GM23338 (cell line): ENCODE results near the gene DPF1. TPM values are rescaled to one million over a fixed set of nuclear protein-coding genes. Genes with fewer than 3 reads are reported as not detected.

Source experiments
- ATAC-seq: fragments of 200-7000 bp; cut with Tn5 transposase; 3 replicates; pipeline ENCODE4 v1.9.1; 2020
- DNase-seq: peaks from one replicate; pipeline ENCODE4 v3.0.0-alpha.2; 2015; ENCODE audit warnings: low spot score
- H2AFZ ChIP-seq: fragments of 200-600 bp; sonication (generic); 2 replicates; pipeline ENCODE4 v1.8.0; 2016; ENCODE audit warnings: antibody characterized with exemption, mild to moderate bottlenecking, moderate library complexity
- H3F3A ChIP-seq: fragments of 200-600 bp; sonication (generic); replicated peaks from 2 replicates; pipeline ENCODE4 v1.8.0; 2017; ENCODE audit warnings: antibody characterized with exemption, mixed run types, low read depth
- H3K27ac ChIP-seq: fragments of 200-600 bp; sonication (generic); 2 replicates; pipeline ENCODE4 v1.6.1; 2016; ENCODE audit warnings: low read depth
- H3K27me3 ChIP-seq: fragments of 200-600 bp; sonication (generic); 2 replicates; pipeline ENCODE4 v1.8.0; 2016; ENCODE audit warnings: mild to moderate bottlenecking, mixed run types, moderate library complexity; ENCODE audit not compliant: insufficient read depth
- H3K36me3 ChIP-seq: fragments of 200-600 bp; sonication (generic); 2 replicates; pipeline ENCODE4 v1.8.0; 2016; ENCODE audit warnings: mild to moderate bottlenecking; ENCODE audit not compliant: insufficient read depth
- H3K4me1 ChIP-seq: fragments of 200-600 bp; sonication (generic); 2 replicates; pipeline ENCODE4 v1.8.0; 2016; ENCODE audit warnings: mild to moderate bottlenecking, moderate library complexity; ENCODE audit not compliant: insufficient read depth
- H3K4me2 ChIP-seq: fragments of 200-600 bp; sonication (generic); 2 replicates; pipeline ENCODE4 v1.7.1; 2017; ENCODE audit warnings: mixed run types
- H3K4me3 ChIP-seq: fragments of 200-600 bp; sonication (generic); 2 replicates; pipeline ENCODE4 v1.6.1; 2016; ENCODE audit warnings: mixed run types
- H3K79me2 ChIP-seq: fragments of 200-600 bp; sonication (generic); replicated peaks from 2 replicates; pipeline ENCODE4 v1.8.0; 2017; ENCODE audit warnings: mild to moderate bottlenecking; ENCODE audit not compliant: insufficient read depth
- H3K9me2 ChIP-seq: fragments of 200-600 bp; sonication (generic); 2 replicates; pipeline ENCODE4 v1.8.0; 2017; ENCODE audit not compliant: insufficient read depth
- H4K20me1 ChIP-seq: fragments of 200-600 bp; sonication (generic); replicated peaks from 2 replicates; pipeline ENCODE4 v1.8.0; 2017; ENCODE audit warnings: mild to moderate bottlenecking; ENCODE audit not compliant: insufficient read depth
- H3K27ac Mint-ChIP-seq: 2 replicates; pipeline ENCODE4 v1.8.0; 2020; ENCODE audit warnings: inconsistent platforms, mild to moderate bottlenecking, moderate library complexity, mixed read lengths
- H3K27me3 Mint-ChIP-seq: 3 replicates; pipeline ENCODE4 v1.8.0; 2022; ENCODE audit warnings: low read depth, mild to moderate bottlenecking, moderate library complexity, mixed read lengths, inconsistent platforms; ENCODE audit not compliant: insufficient read depth, poor library complexity
- H3K36me3 Mint-ChIP-seq: 3 replicates; pipeline ENCODE4 v1.8.0; 2021; ENCODE audit warnings: low read depth, mild to moderate bottlenecking, inconsistent platforms, moderate library complexity, mixed read lengths
- H3K4me1 Mint-ChIP-seq: 3 replicates; pipeline ENCODE4 v1.8.0; 2020; ENCODE audit warnings: mild to moderate bottlenecking, inconsistent platforms, mixed read lengths
- H3K4me3 Mint-ChIP-seq: 3 replicates; pipeline ENCODE4 v1.8.0; 2021; ENCODE audit warnings: moderate library complexity, mild to moderate bottlenecking, inconsistent platforms, mixed read lengths
- H3K9me3 Mint-ChIP-seq: 3 replicates; pipeline ENCODE4 v1.8.0; 2020; ENCODE audit warnings: moderate library complexity, mild to moderate bottlenecking, inconsistent platforms, mixed read lengths
- CREB1 ChIP-seq: fragments of 250-450 bp; sonication (Bioruptor Pico); IDR thresholded peaks from 2 replicates; pipeline ENCODE4 v1.5.0; 2020; ENCODE audit warnings: low read depth, mild to moderate bottlenecking, moderate library complexity
- POLR2AphosphoS5 ChIP-seq: IDR thresholded peaks from 2 replicates; pipeline ENCODE4 v1.6.1; 2016; ENCODE audit warnings: antibody characterized with exemption, low read depth
- STAT1 ChIP-seq: IDR thresholded peaks from one replicate; pipeline ENCODE4 v1.6.1; 2016; ENCODE audit warnings: antibody characterized with exemption; ENCODE audit not compliant: unreplicated experiment
- ZNF114 ChIP-seq: fragments of 250-450 bp; sonication (Bioruptor Pico); IDR thresholded peaks from 2 replicates; pipeline ENCODE4 v1.5.0; 2020; ENCODE audit warnings: mild to moderate bottlenecking, moderate library complexity
- polyA plus RNA-seq: library from polyadenylated mRNA; unstranded; fragments of >200 nt; fragmentation: Nextera tagmentation; extraction: Ambion mirVana; gene quantifications from 2 replicates; pipeline ENCODE4 v1.2.1, GENCODE V29; 2016
- total RNA-seq: library from RNA; depleted of rRNA; stranded (reverse); fragments of >200 nt; shearing (Covaris generic); gene quantifications from 2 replicates; pipeline ENCODE4 v1.2.3, GENCODE V29; 2014
- TF ChIP-seq, protein P1 (sequence below), 2 experiments: fragments of 200-600 bp in 1 of 2; sonication (generic) in 1 of 2; conservative IDR thresholded peaks; 2 replicates each; pipeline versions ENCODE4 v1.5.1 to v1.6.1; 2016 to 2017; ENCODE audit warnings: antibody characterized with exemption in 2 of 2, low read depth in 2 of 2, mild to moderate bottlenecking in 2 of 2, moderate library complexity in 1 of 2
- TF ChIP-seq, protein P2 (sequence below): fragments of 250-450 bp; sonication (Bioruptor Pico); IDR thresholded peaks from 2 replicates; pipeline ENCODE4 v1.5.0; 2020; ENCODE audit warnings: mild to moderate bottlenecking, moderate library complexity

The DPF1 gene
- total and polyA plus RNA-seq, 2 experiments from 2014 or later = 8.3 to 11.7 TPM

DNA sequence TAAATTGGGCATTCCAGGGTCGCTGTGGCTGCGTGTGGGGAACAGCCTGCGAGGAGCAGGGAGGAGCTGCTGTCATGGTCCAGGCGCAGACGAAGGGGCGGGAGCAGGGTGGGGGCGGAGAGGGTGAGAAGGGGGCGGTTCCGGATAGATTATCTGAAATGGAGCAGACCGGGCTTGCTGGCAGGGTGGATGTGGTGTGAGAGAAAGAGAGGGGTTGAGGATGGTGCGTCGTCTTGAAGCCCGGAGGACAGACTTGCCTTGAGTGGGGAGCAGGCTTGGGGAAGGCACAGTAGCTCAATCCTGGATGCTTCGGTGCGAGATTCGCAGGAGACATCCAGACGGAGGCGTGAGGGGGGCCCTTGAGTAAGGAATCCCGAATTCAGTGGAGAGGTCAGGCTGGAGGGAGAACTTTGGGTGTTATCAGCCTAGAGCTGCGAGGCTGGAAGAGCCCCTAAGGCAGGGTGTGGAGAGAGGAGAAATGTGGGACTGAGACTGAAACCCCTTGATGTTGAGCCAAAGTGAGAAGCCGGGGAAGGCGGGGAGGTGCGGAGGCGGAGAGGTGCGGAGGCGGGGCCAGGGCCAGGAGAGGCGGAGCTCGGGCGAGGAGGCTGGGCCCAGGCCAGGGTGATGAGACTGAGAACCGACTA, 40.6 kb downstream of the DPF1 start:
- no peaks in the 10 kb centered on the region for H3K79me2 ChIP-seq
- H3K9me3 Mint-ChIP-seq = peaks cover 7% of the 10 kb centered on the region
- H3K36me3 ChIP-seq = no peaks in the 10 kb centered on the region
- H3K27ac ChIP-seq = no peak overlapping the region
- peak overlapping the region; percentile 87 for H3K4me2 ChIP-seq
- H3K4me1 Mint-ChIP-seq = peaks cover 26% of the 10 kb centered on the region; the same call in 2 of the 3 replicates
- H3K9me2 ChIP-seq = no peaks in the 10 kb centered on the region
- peak overlapping the region; percentile 70; the same call in 1 of the 2 replicates for H2AFZ ChIP-seq
- ATAC-seq (peak; percentile 98), DNase-seq (peak; percentile 89)
- H3K4me1 ChIP-seq = peaks cover 12% of the 10 kb centered on the region; the same call in 1 of the 2 replicates
- peaks cover 3% of the 10 kb centered on the region; the same call in 1 of the 2 replicates for H4K20me1 ChIP-seq
- peak overlapping the region; percentile 73 for H3K4me3 Mint-ChIP-seq
- H3K36me3 Mint-ChIP-seq = peaks cover 29% of the 10 kb centered on the region
- H3K4me3 ChIP-seq = peak overlapping the region; percentile 80
- no peaks in the 10 kb centered on the region for H3F3A ChIP-seq
- no peak for TF ChIP-seq STAT1
- no peak for TF ChIP-seq CREB1 (CRISPR knock-in tag)
- TF ChIP-seq, protein P1, sequence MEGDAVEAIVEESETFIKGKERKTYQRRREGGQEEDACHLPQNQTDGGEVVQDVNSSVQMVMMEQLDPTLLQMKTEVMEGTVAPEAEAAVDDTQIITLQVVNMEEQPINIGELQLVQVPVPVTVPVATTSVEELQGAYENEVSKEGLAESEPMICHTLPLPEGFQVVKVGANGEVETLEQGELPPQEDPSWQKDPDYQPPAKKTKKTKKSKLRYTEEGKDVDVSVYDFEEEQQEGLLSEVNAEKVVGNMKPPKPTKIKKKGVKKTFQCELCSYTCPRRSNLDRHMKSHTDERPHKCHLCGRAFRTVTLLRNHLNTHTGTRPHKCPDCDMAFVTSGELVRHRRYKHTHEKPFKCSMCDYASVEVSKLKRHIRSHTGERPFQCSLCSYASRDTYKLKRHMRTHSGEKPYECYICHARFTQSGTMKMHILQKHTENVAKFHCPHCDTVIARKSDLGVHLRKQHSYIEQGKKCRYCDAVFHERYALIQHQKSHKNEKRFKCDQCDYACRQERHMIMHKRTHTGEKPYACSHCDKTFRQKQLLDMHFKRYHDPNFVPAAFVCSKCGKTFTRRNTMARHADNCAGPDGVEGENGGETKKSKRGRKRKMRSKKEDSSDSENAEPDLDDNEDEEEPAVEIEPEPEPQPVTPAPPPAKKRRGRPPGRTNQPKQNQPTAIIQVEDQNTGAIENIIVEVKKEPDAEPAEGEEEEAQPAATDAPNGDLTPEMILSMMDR (conservative IDR thresholded peaks at IDR 0.05; ENCODE audit: low read depth in 2 of 2) = no peak
- TF ChIP-seq POLR2AphosphoS5 = no peak
- no peak for TF ChIP-seq ZNF114 (CRISPR knock-in tag)
- TF ChIP-seq, protein P2, sequence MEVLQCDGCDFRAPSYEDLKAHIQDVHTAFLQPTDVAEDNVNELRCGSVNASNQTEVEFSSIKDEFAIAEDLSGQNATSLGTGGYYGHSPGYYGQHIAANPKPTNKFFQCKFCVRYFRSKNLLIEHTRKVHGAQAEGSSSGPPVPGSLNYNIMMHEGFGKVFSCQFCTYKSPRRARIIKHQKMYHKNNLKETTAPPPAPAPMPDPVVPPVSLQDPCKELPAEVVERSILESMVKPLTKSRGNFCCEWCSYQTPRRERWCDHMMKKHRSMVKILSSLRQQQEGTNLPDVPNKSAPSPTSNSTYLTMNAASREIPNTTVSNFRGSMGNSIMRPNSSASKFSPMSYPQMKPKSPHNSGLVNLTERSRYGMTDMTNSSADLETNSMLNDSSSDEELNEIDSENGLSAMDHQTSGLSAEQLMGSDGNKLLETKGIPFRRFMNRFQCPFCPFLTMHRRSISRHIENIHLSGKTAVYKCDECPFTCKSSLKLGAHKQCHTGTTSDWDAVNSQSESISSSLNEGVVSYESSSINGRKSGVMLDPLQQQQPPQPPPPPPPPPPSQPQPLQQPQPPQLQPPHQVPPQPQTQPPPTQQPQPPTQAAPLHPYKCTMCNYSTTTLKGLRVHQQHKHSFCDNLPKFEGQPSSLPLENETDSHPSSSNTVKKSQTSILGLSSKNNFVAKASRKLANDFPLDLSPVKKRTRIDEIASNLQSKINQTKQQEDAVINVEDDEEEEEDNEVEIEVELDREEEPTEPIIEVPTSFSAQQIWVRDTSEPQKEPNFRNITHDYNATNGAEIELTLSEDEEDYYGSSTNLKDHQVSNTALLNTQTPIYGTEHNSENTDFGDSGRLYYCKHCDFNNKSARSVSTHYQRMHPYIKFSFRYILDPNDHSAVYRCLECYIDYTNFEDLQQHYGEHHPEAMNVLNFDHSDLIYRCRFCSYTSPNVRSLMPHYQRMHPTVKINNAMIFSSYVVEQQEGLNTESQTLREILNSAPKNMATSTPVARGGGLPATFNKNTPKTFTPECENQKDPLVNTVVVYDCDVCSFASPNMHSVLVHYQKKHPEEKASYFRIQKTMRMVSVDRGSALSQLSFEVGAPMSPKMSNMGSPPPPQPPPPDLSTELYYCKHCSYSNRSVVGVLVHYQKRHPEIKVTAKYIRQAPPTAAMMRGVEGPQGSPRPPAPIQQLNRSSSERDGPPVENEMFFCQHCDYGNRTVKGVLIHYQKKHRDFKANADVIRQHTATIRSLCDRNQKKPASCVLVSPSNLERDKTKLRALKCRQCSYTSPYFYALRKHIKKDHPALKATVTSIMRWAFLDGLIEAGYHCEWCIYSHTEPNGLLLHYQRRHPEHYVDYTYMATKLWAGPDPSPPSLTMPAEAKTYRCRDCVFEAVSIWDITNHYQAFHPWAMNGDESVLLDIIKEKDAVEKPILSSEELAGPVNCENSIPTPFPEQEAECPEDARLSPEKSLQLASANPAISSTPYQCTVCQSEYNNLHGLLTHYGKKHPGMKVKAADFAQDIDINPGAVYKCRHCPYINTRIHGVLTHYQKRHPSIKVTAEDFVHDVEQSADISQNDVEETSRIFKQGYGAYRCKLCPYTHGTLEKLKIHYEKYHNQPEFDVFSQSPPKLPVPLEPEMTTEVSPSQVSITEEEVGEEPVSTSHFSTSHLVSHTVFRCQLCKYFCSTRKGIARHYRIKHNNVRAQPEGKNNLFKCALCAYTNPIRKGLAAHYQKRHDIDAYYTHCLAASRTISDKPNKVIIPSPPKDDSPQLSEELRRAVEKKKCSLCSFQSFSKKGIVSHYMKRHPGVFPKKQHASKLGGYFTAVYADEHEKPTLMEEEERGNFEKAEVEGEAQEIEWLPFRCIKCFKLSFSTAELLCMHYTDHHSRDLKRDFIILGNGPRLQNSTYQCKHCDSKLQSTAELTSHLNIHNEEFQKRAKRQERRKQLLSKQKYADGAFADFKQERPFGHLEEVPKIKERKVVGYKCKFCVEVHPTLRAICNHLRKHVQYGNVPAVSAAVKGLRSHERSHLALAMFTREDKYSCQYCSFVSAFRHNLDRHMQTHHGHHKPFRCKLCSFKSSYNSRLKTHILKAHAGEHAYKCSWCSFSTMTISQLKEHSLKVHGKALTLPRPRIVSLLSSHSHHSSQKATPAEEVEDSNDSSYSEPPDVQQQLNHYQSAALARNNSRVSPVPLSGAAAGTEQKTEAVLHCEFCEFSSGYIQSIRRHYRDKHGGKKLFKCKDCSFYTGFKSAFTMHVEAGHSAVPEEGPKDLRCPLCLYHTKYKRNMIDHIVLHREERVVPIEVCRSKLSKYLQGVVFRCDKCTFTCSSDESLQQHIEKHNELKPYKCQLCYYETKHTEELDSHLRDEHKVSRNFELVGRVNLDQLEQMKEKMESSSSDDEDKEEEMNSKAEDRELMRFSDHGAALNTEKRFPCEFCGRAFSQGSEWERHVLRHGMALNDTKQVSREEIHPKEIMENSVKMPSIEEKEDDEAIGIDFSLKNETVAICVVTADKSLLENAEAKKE (CRISPR knock-in tag) = no peak
- H3K27me3 ChIP-seq = no peaks in the 10 kb centered on the region
- peaks cover 15% of the 10 kb centered on the region for H3K27me3 Mint-ChIP-seq
- H3K27ac Mint-ChIP-seq = no peak overlapping the region
